Measurements from ENCODE around the gene ADSS2. TPM values are rescaled to one million over a fixed set of nuclear protein-coding genes. Genes with fewer than 3 reads are reported as not detected.
A peak's percentile ranks its signal among the peaks of the same experiment; 100 is the strongest.

ADSS2 gene
- total and polyA plus RNA-seq, 7 donors = 23.8 to 42.0 (median 30.0) TPM

- 39 to 82% methylated on average over 1 of the region's 1 CpG for WGBS, 2 donors
- Histone ChIP-seq H3K4me3 (no peak overlapping the region), H3K36me3 (no peaks in the 10 kb centered on the region), H3K9me3 (no peaks in the 10 kb centered on the region), H3K27ac (peak overlapping the region; percentile 4 to 99 (median 74)), H3K27me3 (no peaks in the 10 kb centered on the region), H3K4me1 (peaks cover 0 to 73% (median 62%) of the 10 kb centered on the region in 4 donors)
- no peak for DNase-seq
- intact Hi-C loops (cut with DNase I) = no loop called here
- TF ChIP-seq POLR2AphosphoS5 (IDR thresholded peaks at IDR 0.05) (no peak), CTCF (IDR thresholded peaks at IDR 0.05) (no peak), POLR2A (IDR thresholded peaks at IDR 0.05) (no peak), EP300 (IDR thresholded peaks at IDR 0.05) (no peak)
Measured at GRCh38 chr1:244447024-244447423, 4.7 kb downstream of the ADSS2 start.

- intact Hi-C loops (cut with DNase I) = no loop called here
- Histone ChIP-seq H3K27ac (peak overlapping the region; percentile 62 to 99 (median 74)), H3K4me1 (peaks cover 0 to 72% (median 61%) of the 10 kb centered on the region in 4 donors), H3K9me3 (no peaks in the 10 kb centered on the region), H3K36me3 (no peaks in the 10 kb centered on the region), H3K4me3 (no peak overlapping the region), H3K27me3 (no peaks in the 10 kb centered on the region)
- DNase-seq = no peak
- TF ChIP-seq POLR2A (IDR thresholded peaks at IDR 0.05) (no peak), POLR2AphosphoS5 (IDR thresholded peaks at IDR 0.05) (no peak), EP300 (IDR thresholded peaks at IDR 0.05) (no peak), CTCF (IDR thresholded peaks at IDR 0.05) (no peak)
- WGBS, 2 donors = 75 to 78% methylated on average over 2 of the region's 2 CpGs
Measured at GRCh38 chr1:244445320-244446181, 6.2 kb downstream of the ADSS2 start.

GRCh38 chr1:244444854-244445253 is 6.9 kb downstream of the ADSS2 start:
- no peaks in the 10 kb centered on the region for H3K27me3 ChIP-seq
- no peak for DNase-seq
- no peaks in the 10 kb centered on the region for H3K36me3 ChIP-seq
- no peak for TF ChIP-seq POLR2AphosphoS5 (IDR thresholded peaks at IDR 0.05)
- TF ChIP-seq EP300 (IDR thresholded peaks at IDR 0.05) = no peak
- no peak for TF ChIP-seq CTCF (IDR thresholded peaks at IDR 0.05)
- no peak for TF ChIP-seq POLR2A (IDR thresholded peaks at IDR 0.05)
- WGBS, 2 donors = 68% methylated on average over 1 of the region's 1 CpG
- no peak overlapping the region for H3K4me3 ChIP-seq
- peak overlapping the region; percentile 62 to 99 (median 74) for H3K27ac ChIP-seq
- H3K9me3 ChIP-seq = no peaks in the 10 kb centered on the region
- intact Hi-C loops (cut with DNase I) = no loop called here
- H3K4me1 ChIP-seq = peaks cover 0 to 65% (median 54%) of the 10 kb centered on the region in 4 donors

- peak overlapping the region in 1 of 4 donors; percentile 47 for H3K27ac ChIP-seq
Measured at GRCh38 chr1:244442850-244443249, 8.9 kb downstream of the ADSS2 start.

More at GRCh38 chr1:244442850-244443249, 8.9 kb downstream of the ADSS2 start:
- DNase-seq = no peak
- Histone ChIP-seq H3K27me3 (no peaks in the 10 kb centered on the region), H3K36me3 (no peaks in the 10 kb centered on the region), H3K4me3 (no peak overlapping the region), H3K4me1 (peaks cover 0 to 63% (median 40%) of the 10 kb centered on the region in 4 donors), H3K9me3 (no peaks in the 10 kb centered on the region)
- intact Hi-C loops (cut with DNase I) = no loop called here
- 94% methylated on average over 2 of the region's 2 CpGs for WGBS, 2 donors
- no peak for TF ChIP-seq POLR2AphosphoS5 (IDR thresholded peaks at IDR 0.05)
- TF ChIP-seq POLR2A (IDR thresholded peaks at IDR 0.05) = no peak
- TF ChIP-seq CTCF (IDR thresholded peaks at IDR 0.05) = no peak
- no peak for TF ChIP-seq EP300 (IDR thresholded peaks at IDR 0.05)
